NCI-H1105 (cell line): ENCODE measurements around the gene CYP4F22.
"Not testable (repeated sequence)": the region's sequence is repeated elsewhere in the genome, so short reads cannot be mapped to it uniquely, and the experiment has no call there.

Experiments
- DNase-seq: peaks from one replicate; lab custom pipeline; 2025; lab: John Stamatoyannopoulos, UW

Gene CYP4F22

GRCh38 chr19:15508035-15508710 is at the start of gene CYP4F22:
Gene CYP4F22, plus strand, starts transcription at chr19:15508525. Its CDS starts 16,812 bp downstream, at chr19:15525337.
- no peak for DNase-seq

DNA sequence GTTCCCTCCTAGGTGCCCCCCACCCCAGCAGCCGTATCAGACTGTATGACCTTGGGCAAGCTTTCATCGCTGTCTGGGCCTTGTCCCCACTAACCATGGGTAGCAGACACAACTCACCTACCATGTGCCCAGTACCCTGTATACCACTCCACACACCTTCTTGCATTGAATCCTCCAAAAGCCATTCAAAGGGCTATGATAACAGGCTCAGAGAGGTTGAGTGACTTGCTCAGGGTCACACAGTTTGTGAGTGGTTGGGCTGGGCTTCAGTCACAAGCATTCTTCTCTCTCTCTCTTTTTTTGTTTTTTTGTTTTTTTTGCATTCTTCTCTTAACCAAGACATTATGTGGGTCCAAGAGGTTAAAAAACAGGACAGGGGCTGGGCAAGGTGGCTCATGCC is 46.6 kb upstream of the CYP4F22 start:
- no peak for DNase-seq

GRCh38 chr19:15463861-15464371 is 44.4 kb upstream of the CYP4F22 start:
- no peak for DNase-seq

GRCh38 chr19:15464394-15465385 is 43.6 kb upstream of the CYP4F22 start, which contains the start of gene RASAL3:
Gene RASAL3, minus strand, starts transcription at chr19:15464544. Its CDS starts 186 bp downstream, at chr19:15464358.
- no peak for DNase-seq

- no peak for DNase-seq
Measured at GRCh38 chr19:15466851-15467733, 41.2 kb upstream of the CYP4F22 start.

DNA sequence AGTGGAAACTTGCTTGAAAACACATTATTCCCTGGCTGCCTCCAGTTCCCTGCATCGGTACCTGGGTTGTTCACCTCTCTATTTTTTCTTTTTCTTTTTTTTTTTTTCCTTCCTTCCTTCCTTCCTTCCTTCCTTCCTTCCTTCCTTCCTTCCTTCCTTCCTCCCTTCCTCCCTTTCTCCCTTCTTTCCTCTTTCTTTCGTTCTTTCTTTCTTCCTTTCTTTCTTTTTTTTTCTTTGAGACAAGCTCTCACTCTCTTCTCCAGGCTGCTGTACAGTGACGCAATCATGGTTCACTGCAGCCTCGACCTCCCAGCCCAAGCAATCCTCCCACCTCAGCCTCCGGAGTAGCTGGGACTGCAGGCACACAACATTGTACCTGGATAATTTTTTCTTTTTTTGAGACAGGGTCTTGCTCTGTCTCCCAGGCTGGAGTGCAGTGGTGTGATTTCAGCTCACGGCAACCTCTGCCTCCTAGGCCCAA is 40.6 kb upstream of the CYP4F22 start:
- DNase-seq: no peak

DNA sequence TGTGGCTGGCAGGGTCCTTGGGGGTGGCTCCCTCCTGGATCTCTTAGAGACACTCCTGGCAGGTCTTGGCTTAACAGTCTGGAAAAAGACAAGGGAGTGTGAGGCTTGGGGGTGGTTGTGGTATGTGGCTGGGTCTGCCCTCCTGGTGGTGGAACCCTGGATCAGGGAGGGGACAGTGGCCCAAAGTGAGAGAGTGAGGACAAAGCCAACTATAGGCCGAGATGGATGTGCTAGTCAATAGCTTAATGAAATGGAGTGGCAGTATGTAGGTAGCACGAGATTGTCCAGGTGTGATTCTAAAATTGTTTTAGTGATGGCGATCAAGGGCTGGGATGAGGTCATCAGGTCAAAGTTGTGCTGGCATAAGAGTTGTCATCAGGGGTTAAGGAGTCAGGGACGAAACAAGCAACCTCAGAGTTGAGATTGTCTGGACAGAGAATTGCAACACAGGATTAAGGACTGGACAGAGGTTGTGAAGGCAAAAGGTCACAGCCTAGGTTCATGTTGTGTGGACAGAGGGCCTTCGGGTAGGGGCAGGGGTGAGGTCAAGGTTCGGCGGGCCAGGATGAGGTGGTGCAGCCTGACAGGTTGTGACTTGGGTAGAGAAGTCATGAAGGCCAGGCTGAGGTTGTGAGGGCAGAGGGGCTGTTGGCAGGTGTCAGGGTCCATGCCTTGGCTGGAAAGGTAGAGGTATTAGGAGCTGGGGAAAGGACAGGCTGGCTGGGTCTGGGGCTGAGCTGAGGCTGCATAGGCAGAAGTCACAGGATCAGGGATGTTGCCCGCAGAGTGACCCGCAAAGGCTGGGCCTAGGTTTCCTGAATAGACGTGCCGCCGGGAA is 39.4 kb upstream of the CYP4F22 start:
- DNase-seq: no peak

DNA sequence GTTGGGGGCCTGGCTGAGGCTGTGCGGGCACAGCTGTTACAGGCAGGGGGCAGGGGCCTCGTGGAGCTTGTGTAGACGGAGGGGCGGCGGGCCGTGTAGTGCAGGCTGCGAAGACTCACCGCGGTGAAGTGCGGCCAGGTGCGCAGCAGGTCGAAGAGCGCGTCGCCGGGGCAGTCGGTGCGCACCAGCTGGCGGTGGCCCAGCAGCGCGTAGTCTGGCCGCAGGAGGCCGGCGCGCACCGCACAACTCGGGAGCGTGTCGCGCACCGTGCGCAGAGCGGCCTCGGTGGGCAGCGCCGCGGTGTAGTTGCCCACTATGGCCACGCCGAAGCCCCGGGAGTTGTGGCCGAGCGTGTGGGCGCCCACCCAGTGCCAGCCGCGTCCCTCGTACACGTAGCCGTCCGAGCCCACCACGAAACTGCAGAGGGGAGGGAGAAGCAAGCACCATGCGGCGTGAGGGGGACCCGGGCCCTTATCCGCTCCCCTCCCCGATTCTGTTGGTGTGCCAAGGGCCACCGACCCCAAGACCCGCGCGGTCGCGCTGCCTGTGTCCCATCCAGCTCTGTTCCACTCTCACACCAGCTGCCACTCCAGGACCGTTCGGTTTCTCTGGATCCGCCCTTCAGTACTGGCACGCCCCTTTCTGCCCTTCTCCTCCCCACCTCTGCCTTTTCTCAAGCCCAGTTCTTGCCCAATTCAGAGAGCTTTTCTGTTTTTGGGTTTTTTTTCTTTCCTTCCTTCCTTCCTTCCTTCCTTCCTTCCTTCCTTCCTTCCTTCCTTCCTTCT is 38.6 kb upstream of the CYP4F22 start:
- DNase-seq: no peak

- no peak for DNase-seq
Measured at GRCh38 chr19:15471639-15472101, 36.7 kb upstream of the CYP4F22 start.

GRCh38 chr19:15473821-15474220 is 34.5 kb upstream of the CYP4F22 start:
- not testable (repeated sequence) for DNase-seq

DNA sequence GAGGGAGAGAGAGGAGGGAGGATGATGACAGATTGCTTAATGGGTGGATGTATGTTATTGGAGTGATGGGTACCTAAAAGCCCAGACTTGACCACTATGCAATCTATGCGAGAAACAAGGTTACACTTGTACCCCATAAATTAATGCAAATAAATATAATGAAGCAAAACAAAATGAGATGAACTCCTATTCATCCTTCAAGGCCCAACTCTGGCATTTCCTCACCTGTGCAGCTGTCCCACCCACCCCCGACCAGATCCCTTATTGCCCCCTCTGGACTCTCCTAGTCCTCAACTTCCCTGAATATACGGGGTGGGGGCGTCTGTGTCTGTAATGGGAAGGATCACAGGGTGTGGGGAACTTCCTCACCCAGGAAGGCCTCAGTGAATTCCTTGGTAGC is 33.2 kb upstream of the CYP4F22 start:
- no peak for DNase-seq

- no peak for DNase-seq
Measured at GRCh38 chr19:15475611-15476010, 32.7 kb upstream of the CYP4F22 start.

GRCh38 chr19:15476325-15476724 is 32.0 kb upstream of the CYP4F22 start:
- DNase-seq: no peak

DNA sequence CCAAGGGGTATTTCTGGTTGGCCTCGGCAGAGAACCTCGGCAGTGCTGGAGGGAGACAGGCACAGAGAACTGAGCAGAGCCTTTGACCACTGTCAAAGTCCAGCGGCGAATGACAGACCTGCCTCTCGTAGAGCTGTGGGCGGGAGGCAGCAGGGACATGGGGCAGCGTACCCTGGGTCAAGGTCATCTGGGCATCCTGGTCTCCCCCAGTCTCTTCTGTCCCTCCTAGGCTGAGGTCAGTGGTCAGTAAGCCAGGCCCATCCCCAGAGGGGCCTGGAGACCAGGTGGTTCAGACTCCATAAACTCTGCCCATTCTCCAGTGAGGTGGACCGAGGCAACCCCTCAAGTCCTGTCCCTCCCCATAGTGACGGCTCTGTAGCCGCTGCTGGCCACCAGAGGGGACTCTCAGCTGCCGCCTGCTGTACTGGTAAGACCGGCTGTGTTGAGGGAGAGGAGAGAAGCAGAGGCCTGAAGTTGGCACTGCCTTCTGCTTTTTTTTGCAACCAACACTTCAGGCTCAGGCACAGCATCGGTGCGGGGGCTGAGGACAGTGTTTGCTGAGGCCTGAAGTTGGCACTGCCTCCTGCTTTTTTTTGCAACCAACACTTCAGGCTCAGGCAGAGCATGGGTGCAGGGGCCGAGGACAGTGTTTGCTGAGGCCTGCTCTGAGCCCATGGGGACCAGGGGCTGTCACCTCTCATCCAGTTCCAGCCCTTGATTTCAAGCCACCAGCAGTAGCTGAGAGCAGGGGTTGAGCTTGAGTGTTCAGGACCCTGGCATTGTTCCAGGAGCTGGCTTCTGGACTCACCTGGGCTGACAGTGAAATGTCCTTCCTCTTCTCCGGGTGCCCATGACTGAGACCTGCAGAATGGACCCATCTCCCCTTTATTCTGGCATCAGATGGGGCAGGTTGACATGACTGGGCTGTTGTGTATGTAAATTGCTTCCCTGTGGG is 28.7 kb upstream of the CYP4F22 start, which contains the start of gene PGLYRP2:
PGLYRP2 (minus strand) TSS at position 111 of the 955 bp plus-strand sequence. CDS start 130 bp downstream, outside the sequence.
- DNase-seq: no peak

DNA sequence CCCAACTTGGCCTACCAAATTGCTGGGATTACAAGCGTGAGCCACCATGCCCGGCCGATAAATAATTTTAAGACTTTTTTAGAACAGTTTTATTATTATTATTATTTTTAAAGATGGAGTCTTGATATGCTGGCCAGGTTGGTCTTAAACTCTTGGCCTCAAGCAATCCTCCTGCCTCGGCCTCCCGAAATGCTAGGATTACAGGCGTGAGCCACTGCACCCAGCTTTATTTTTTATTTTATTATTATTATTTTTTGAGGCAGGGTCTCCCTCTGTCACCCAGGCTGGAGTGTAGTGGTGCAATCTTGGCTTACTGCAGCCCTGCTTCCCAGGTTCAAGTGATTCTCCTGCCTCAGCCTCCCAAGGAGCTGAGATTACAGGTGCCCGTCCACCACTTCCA is 27.3 kb upstream of the CYP4F22 start:
- not testable (repeated sequence) for DNase-seq

- not testable (repeated sequence) for DNase-seq
Measured at GRCh38 chr19:15485768-15486167, 22.6 kb upstream of the CYP4F22 start.

DNA sequence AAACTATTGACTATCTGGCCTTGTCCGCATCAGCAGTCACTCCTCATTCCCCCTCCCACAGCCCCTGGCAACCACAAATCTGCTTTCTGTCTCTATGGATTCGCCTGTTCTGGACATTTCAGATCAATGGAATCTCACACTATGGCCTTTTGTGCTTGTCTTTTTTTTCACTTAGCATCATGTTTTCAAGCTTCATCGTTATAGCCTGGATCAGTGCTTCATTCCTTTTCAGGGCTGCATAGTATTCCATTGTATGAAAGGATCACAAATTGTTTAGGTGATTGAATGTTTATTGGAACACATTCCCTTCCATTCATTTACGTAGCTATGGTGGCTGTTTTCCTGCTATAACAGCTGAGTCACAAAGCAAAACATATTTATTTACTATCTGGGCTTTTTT is 21.3 kb upstream of the CYP4F22 start:
- DNase-seq: no peak

DNA sequence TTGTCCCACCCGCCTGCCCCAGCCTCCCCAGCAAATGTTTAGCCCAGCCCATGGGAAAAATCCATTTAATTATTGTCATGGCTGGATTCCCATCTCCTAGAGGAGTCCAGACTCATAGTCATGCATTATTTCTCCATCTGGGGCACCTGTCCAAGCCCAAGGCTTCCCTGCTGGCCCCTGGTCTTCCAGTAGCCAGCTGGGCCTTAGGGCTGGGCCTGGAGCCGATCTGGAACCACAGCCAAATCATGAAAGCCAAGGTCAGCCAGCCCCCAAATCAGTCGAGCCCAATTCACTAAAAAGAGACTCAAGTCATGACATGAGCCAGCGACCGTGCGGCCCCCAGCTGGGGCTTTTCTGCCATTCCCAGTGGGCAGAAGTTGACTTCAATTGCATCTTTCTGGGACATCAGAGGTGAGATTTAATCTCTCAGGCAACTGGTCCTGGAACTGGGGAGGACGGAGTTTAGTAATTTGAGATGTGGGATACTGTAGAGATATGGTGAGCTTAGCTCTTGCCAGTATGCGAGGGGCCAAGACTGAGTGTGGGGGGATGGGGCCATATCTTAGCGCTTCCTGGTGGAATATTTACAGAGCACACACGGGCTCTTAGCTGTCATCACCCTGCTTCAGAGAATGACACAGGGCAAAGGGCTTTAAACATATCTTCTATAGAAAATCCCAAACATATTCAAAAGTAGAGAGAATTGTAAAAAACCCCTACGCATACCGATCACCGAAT is 19.7 kb upstream of the CYP4F22 start:
- DNase-seq: no peak
